Measurements from ENCODE around the gene ZNF761. TPM values are rescaled to one million over a fixed set of nuclear protein-coding genes. Genes with fewer than 3 reads are reported as not detected.
A peak's percentile ranks its signal among the peaks of the same experiment; 100 is the strongest.
"Not testable (repeated sequence)": the region's sequence is repeated elsewhere in the genome, so short reads cannot be mapped to it uniquely, and the experiment has no call there.

ZNF761 gene
- total RNA-seq, 5 donors from 2014 or later (not counting 1 experiment from before 2014, with no cell fraction given) = 9.6 to 14.5 (median 13.0) TPM

DNA sequence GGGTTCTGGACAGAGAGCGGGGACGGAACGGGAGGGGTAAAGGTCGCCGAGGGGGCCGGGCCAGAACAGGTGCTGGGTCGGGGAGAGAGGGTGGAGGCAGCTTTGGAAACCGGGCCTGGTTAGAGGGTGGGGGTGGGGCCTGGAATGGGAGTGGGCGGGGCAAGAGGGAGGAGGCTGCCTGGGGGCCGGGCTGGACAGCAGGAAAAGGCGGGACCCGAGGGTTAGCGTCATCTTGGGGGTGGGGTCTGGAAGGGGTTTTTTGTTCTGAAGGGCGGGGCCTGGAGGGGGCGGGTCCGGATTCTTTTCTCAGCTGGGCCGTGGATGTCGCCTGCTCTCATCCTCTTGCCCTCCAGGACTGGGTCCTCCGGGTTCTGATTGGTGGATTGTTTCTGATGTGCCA, 31.5 kb downstream of the ZNF761 start:
- peaks cover 21% of the 10 kb centered on the region for H3K36me3 Mint-ChIP-seq

DNA sequence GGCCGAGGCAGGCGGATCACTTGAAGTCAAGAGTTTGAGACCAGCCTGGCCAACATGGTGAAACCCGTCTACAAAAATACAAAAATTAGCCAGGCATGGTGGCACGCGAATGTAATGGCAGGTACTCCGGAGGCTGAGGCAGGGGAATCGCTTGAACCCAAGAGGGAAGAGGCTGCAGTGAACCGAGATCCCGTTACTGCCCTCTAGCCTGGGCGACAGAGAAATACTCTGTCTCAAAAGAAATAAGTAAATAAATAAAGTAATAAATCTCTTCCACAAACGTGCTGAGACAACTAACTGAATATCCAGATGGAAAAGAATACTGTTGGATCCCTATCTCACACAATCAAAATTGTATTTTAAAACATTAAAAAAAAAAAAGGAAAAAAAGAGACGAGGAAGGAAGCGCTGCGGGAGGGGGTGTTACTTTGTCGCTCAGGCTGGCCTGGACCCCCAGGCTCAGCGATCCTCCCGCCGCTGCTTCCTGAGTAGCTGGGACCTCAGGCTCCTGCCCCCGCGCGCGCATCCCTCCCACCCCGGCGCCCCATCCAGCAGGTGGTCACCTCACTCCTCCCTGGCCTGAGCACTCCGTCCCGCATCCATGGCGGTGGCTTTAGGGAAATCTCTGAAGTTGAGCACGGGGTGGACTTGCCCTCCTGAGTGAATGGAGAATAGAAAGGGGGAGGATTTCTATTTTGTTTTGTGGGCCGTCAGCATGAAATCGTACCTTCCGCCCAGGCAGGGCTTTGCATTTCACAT, 35.1 kb downstream of the ZNF761 start:
- Mint-ChIP-seq H3K27ac (peak overlapping the region; percentile 81 to 91), H3K36me3 (peaks cover 33% of the 10 kb centered on the region), H3K27me3 (peaks cover 12 to 15% of the 10 kb centered on the region in 2 donors), H3K4me3 (peak overlapping the region; percentile 88 to 90 (median 90)), H3K4me1 (peaks cover 27 to 45% (median 30%) of the 10 kb centered on the region in 3 donors), H3K9me3 (peaks cover 12 to 17% (median 16%) of the 10 kb centered on the region in 3 donors)
- ChIA-PET POLR2A (no interaction called here), CTCF (no interaction called here)
- WGBS (ENCODE audit: insufficient coverage) = 27% methylated on average over 11 of the region's 31 CpGs
- DNase-seq (peak in 1 of 35 experiments; percentile 1), ATAC-seq (replicated peaks in 1 of 4) (peak in 3 of 4 experiments; percentile 13 to 40 (median 32))
- no peaks in the 10 kb centered on the region for H3K36me3 ChIP-seq (ENCODE audit: control insufficient read depth in 2 of 2, extremely low read depth in 1 of 2, insufficient read depth in 1 of 2, low read length in 1 of 2)
- peaks cover 4 to 20% of the 10 kb centered on the region in 2 experiments for H3K4me1 ChIP-seq (ENCODE audit: control insufficient read depth in 1 of 2, extremely low read depth in 1 of 2, insufficient read depth in 2 of 2, low read length in 2 of 2)
- peaks cover 0 to 27% of the 10 kb centered on the region in 2 experiments for H3K27me3 ChIP-seq (replicated peaks in 1 of 2; ENCODE audit: control insufficient read depth in 2 of 2, extremely low read depth in 1 of 2, insufficient read depth in 2 of 2, low read length in 1 of 2)
- no peak overlapping the region for H3K27ac ChIP-seq (ENCODE audit: low read length)
- H3K9me3 ChIP-seq = no peaks in the 10 kb centered on the region
- H3K4me3 ChIP-seq (ENCODE audit: control insufficient read depth in 1 of 2, extremely low read depth in 1 of 2, low read length in 1 of 2) = peak overlapping the region; percentile 62 to 94

More for the DNA sequence above, 31.5 kb downstream of the ZNF761 start:
- CTCF ChIA-PET = no interaction called here
- H3K36me3 ChIP-seq (ENCODE audit: control insufficient read depth in 2 of 2, extremely low read depth in 1 of 2, insufficient read depth in 1 of 2, low read length in 1 of 2) = no peaks in the 10 kb centered on the region
- Mint-ChIP-seq H3K27me3 (peaks cover 12 to 15% of the 10 kb centered on the region in 2 donors), H3K27ac (no peak overlapping the region), H3K9me3 (peaks cover 24 to 41% (median 37%) of the 10 kb centered on the region in 3 donors), H3K4me3 (no peak overlapping the region), H3K4me1 (peaks cover 9 to 14% (median 14%) of the 10 kb centered on the region in 3 donors)
- H3K9me3 ChIP-seq = peaks cover 3% of the 10 kb centered on the region
- H3K4me1 ChIP-seq (ENCODE audit: control insufficient read depth in 1 of 2, extremely low read depth in 1 of 2, insufficient read depth in 2 of 2, low read length in 2 of 2) = peaks cover 4 to 16% of the 10 kb centered on the region in 2 experiments
- WGBS (ENCODE audit: insufficient coverage) = 21% methylated on average over 12 of the region's 19 CpGs
- no peak for ATAC-seq (replicated peaks in 1 of 4)
- no peak overlapping the region for H3K4me3 ChIP-seq (ENCODE audit: control insufficient read depth in 1 of 2, extremely low read depth in 1 of 2, low read length in 1 of 2)
- POLR2A ChIA-PET = no interaction called here
- peaks cover 0 to 27% of the 10 kb centered on the region in 2 experiments for H3K27me3 ChIP-seq (replicated peaks in 1 of 2; ENCODE audit: control insufficient read depth in 2 of 2, extremely low read depth in 1 of 2, insufficient read depth in 2 of 2, low read length in 1 of 2)
- no peak overlapping the region for H3K27ac ChIP-seq (ENCODE audit: low read length)
- DNase-seq = peak in 1 of 35 experiments; percentile 8

DNA sequence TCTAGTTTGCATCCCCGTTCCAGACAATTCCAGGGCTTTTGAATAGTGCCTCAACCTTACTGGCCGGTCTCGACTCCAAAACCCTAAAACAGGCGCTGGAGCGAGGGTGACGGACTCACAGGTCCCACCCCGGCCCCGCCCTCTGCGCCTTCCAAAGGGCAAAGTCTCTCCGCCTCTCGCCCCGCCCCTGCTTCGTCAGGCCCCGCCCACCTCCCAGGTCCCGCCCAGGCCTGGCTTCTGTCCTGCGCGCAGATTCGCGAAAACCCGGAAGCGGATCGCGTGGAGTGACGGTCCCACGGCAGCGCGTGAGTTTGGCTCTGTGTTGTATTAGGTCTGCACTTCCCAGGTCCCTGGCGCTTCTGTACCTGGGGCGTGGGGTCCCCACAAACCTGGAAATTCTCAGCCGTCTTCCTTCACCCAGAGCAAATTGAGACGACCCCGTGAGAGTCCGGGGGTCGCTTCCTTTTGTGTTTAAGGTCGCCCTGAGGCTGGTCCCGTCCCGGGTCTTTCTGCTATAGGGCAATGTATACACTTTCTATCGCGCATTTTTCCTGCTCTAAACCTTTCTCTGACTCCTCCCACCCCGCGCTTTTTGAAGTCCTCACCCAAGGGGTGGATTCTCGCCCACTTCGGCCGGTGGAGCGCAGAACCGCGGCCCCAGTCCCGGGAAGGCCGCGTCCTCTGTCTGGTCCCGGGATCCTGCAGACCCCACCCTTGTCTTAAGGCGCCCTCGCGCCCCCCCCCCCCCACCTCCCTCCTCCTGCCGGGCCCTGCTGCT, 35.9 kb downstream of the ZNF761 start, which contains the start of gene ZNF813:
Gene ZNF813 (plus strand): TSS at position 249 of the 778 bp plus-strand sequence. CDS start 16,090 bp downstream, outside the sequence.
- Mint-ChIP-seq H3K27me3 (peaks cover 11 to 14% of the 10 kb centered on the region in 2 donors), H3K4me1 (peaks cover 27 to 47% (median 33%) of the 10 kb centered on the region in 3 donors), H3K9me3 (peaks cover 14 to 19% (median 15%) of the 10 kb centered on the region in 3 donors), H3K27ac (peak within 1 kb of the TSS; percentile 81 to 91), H3K36me3 (peaks cover 39% of the 10 kb centered on the region), H3K4me3 (peak within 1 kb of the TSS; percentile 88 to 90 (median 90))
- peaks cover 0 to 25% of the 10 kb centered on the region in 2 experiments for H3K27me3 ChIP-seq (replicated peaks in 1 of 2; ENCODE audit: control insufficient read depth in 2 of 2, extremely low read depth in 1 of 2, insufficient read depth in 2 of 2, low read length in 1 of 2)
- peak within 1 kb of the TSS; percentile 58 for H3K27ac ChIP-seq (ENCODE audit: low read length)
- no peaks in the 10 kb centered on the region for H3K9me3 ChIP-seq
- WGBS (ENCODE audit: insufficient coverage) = 0% methylated on average over 36 of the region's 55 CpGs
- ChIA-PET POLR2A (no interaction called here), CTCF (no interaction called here)
- no peaks in the 10 kb centered on the region for H3K36me3 ChIP-seq (ENCODE audit: control insufficient read depth in 2 of 2, extremely low read depth in 1 of 2, insufficient read depth in 1 of 2, low read length in 1 of 2)
- DNase-seq = peak; percentile 84 to 98 (median 93)
- ATAC-seq (replicated peaks in 1 of 4) = peak; percentile 96 to 98 (median 98)
- H3K4me3 ChIP-seq (ENCODE audit: control insufficient read depth in 1 of 2, extremely low read depth in 1 of 2, low read length in 1 of 2) = peak within 1 kb of the TSS; percentile 62 to 94
- H3K4me1 ChIP-seq (ENCODE audit: control insufficient read depth in 1 of 2, extremely low read depth in 1 of 2, insufficient read depth in 2 of 2, low read length in 2 of 2) = peaks cover 4 to 20% of the 10 kb centered on the region in 2 experiments

DNA sequence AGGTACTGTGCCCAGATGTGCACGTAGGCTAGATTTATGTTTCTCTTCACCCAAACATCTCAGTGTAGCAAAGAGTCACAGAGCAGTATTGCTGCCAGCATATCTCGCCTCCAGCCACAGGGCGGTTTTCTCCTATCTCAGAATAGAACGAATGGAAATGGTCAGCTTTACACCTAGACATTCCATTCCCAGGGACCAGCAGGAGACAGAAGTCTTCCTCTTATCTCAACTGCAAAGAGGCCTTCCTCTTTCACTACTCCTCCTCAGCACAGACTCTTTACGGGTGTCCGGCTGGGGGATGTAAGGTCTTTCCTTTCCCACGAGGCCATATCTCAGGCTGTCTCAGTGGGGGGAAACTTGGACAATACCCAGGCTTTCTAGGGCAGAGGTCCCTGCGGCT, 36.8 kb downstream of the ZNF761 start:
- Mint-ChIP-seq H3K36me3 (peaks cover 43% of the 10 kb centered on the region), H3K4me1 (peaks cover 27 to 45% (median 30%) of the 10 kb centered on the region in 3 donors), H3K9me3 (peaks cover 9 to 16% (median 12%) of the 10 kb centered on the region in 3 donors), H3K4me3 (peak overlapping the region; percentile 88 to 90 (median 90)), H3K27ac (peak overlapping the region; percentile 14 to 56)
- Histone ChIP-seq H3K4me3 (ENCODE audit: control insufficient read depth in 1 of 2, extremely low read depth in 1 of 2, low read length in 1 of 2) (peak overlapping the region; percentile 46 to 62), H3K4me1 (ENCODE audit: control insufficient read depth in 1 of 2, extremely low read depth in 1 of 2, insufficient read depth in 2 of 2, low read length in 2 of 2) (peaks cover 4 to 20% of the 10 kb centered on the region in 2 experiments), H3K27me3 (replicated peaks in 1 of 2; ENCODE audit: control insufficient read depth in 2 of 2, extremely low read depth in 1 of 2, insufficient read depth in 2 of 2, low read length in 1 of 2) (peaks cover 0 to 17% of the 10 kb centered on the region in 2 experiments)
- H3K9me3 ChIP-seq; H3K36me3 ChIP-seq (ENCODE audit: control insufficient read depth in 2 of 2, extremely low read depth in 1 of 2, insufficient read depth in 1 of 2, low read length in 1 of 2); ATAC-seq (replicated peaks in 1 of 4); POLR2A ChIA-PET; H3K27ac ChIP-seq (ENCODE audit: low read length); DNase-seq; CTCF ChIA-PET; H3K27me3 Mint-ChIP-seq: not testable (repeated sequence)
- WGBS (ENCODE audit: insufficient coverage) = 86% methylated on average over 3 of the region's 8 CpGs

DNA sequence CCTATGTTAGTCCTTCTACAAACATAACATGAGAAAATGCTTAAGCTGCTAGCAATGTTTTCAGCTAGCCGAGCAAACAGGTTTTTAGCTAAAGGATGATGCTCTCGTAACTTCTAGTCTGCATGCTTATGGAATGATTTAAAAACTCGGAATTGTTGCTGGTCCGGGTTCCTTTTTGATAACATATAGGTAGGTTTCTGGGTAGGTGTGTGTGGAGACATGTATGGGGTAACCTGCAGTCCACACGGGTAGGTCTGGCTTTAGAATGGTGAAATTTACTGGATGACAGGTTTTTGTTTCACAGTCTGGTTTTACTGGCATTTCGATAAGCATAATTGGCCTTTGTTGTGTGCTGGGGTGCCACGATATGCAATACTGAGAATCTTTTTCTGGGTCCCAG, 40.1 kb downstream of the ZNF761 start:
- H3K27me3 ChIP-seq (replicated peaks in 1 of 2; ENCODE audit: control insufficient read depth in 2 of 2, extremely low read depth in 1 of 2, insufficient read depth in 2 of 2, low read length in 1 of 2) = no peaks in the 10 kb centered on the region
- H3K27ac ChIP-seq (ENCODE audit: low read length) = no peak overlapping the region
- no peak for ATAC-seq (replicated peaks in 1 of 4)
- H3K36me3 Mint-ChIP-seq = peaks cover 69% of the 10 kb centered on the region
- H3K4me3 ChIP-seq (ENCODE audit: control insufficient read depth in 1 of 2, extremely low read depth in 1 of 2, low read length in 1 of 2) = no peak overlapping the region
- H3K36me3 ChIP-seq (ENCODE audit: control insufficient read depth in 2 of 2, extremely low read depth in 1 of 2, insufficient read depth in 1 of 2, low read length in 1 of 2) = peaks cover 8 to 9% of the 10 kb centered on the region in 2 donors
- no peaks in the 10 kb centered on the region for H3K27me3 Mint-ChIP-seq
- POLR2A ChIA-PET = no interaction called here
- no peak for DNase-seq
- peaks cover 7 to 30% (median 25%) of the 10 kb centered on the region in 3 donors for H3K9me3 Mint-ChIP-seq
- H3K4me1 Mint-ChIP-seq = peaks cover 23 to 37% (median 33%) of the 10 kb centered on the region in 3 donors
- CTCF ChIA-PET = no interaction called here
- no peak overlapping the region for H3K27ac Mint-ChIP-seq
- peaks cover 2 to 16% of the 10 kb centered on the region in 2 experiments for H3K4me1 ChIP-seq (ENCODE audit: control insufficient read depth in 1 of 2, extremely low read depth in 1 of 2, insufficient read depth in 2 of 2, low read length in 2 of 2)
- no peak overlapping the region for H3K4me3 Mint-ChIP-seq
- WGBS (ENCODE audit: insufficient coverage) = 87% methylated on average over 5 of the region's 7 CpGs
- H3K9me3 ChIP-seq = no peaks in the 10 kb centered on the region

DNA sequence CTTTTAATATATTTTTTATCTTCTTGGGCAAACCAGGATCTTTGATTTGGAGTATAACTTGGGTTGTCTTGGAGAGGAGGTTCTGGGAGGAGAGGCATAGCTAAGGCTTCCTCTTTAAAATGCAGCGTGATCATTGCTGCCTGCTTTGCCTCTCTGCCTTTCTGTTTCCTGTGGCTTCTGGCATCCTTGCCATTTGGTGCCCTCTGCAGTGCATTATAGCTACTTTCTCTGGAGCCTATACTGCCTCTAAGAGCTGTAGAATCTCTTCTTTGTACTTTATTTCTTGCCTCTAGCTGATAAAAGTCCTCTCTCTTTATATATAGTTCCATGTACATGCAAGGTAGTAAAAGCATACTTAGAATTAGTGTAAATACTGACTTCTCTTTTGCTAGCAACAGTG, 43.0 kb downstream of the ZNF761 start:
- H3K27ac Mint-ChIP-seq; H3K4me1 ChIP-seq (ENCODE audit: control insufficient read depth in 1 of 2, extremely low read depth in 1 of 2, insufficient read depth in 2 of 2, low read length in 2 of 2); POLR2A ChIA-PET; H3K9me3 ChIP-seq; DNase-seq; H3K27me3 ChIP-seq (replicated peaks in 1 of 2; ENCODE audit: control insufficient read depth in 2 of 2, extremely low read depth in 1 of 2, insufficient read depth in 2 of 2, low read length in 1 of 2); H3K4me3 ChIP-seq (ENCODE audit: control insufficient read depth in 1 of 2, extremely low read depth in 1 of 2, low read length in 1 of 2); ATAC-seq (replicated peaks in 1 of 4); H3K27ac ChIP-seq (ENCODE audit: low read length); H3K27me3 Mint-ChIP-seq; H3K4me3 Mint-ChIP-seq; CTCF ChIA-PET: not testable (repeated sequence)
- H3K9me3 Mint-ChIP-seq = peaks cover 6 to 45% (median 37%) of the 10 kb centered on the region in 3 donors
- WGBS (ENCODE audit: insufficient coverage) = no CpG with 5 or more reads among the region's 1 CpG
- H3K4me1 Mint-ChIP-seq = peaks cover 3 to 19% (median 13%) of the 10 kb centered on the region in 3 donors
- H3K36me3 ChIP-seq (ENCODE audit: control insufficient read depth in 2 of 2, extremely low read depth in 1 of 2, insufficient read depth in 1 of 2, low read length in 1 of 2) = peaks cover 15 to 21% of the 10 kb centered on the region in 2 donors
- H3K36me3 Mint-ChIP-seq = peaks cover 90% of the 10 kb centered on the region
